Suprapubic skin (tissue), 4 donors: ENCODE data around the gene EIF4E.

Source experiments
- CTCF ChIP-seq, 2 donors: fragments of 200-600 bp in 1 of 2; fragments of 450-650 bp in 1 of 2; sonication (generic) in 1 of 2; IDR thresholded peaks; one replicate each; pipeline ENCODE4 v1.5.1; 2016 to 2019; ENCODE audit warnings: antibody characterized with exemption in 2 of 2, mild to moderate bottlenecking in 1 of 2, moderate library complexity in 1 of 2
- POLR2A ChIP-seq, 2 donors: fragments of 450-650 bp; IDR thresholded peaks; one replicate each; pipeline ENCODE4 v1.6.1; 2017; ENCODE audit warnings: antibody characterized with exemption in 2 of 2, mild to moderate bottlenecking in 2 of 2, moderate library complexity in 2 of 2
- POLR2AphosphoS5 ChIP-seq, 3 donors: sonication (generic); formaldehyde crosslinking; IDR thresholded peaks; one replicate each; pipeline ENCODE4 v1.6.1; 2017; ENCODE audit warnings: antibody characterized with exemption in 3 of 3

- TF ChIP-seq CTCF (IDR thresholded peaks at IDR 0.05) (no peak), POLR2AphosphoS5 (IDR thresholded peaks at IDR 0.05) (no peak), POLR2A (IDR thresholded peaks at IDR 0.05) (peak in 1 of 2 donors; percentile 47)
Observed at GRCh38 chr4:98929341-98930267, 671 bp upstream of the EIF4E start.
